ENCODE data around the gene SLIT1.

SLIT1 gene

DNA sequence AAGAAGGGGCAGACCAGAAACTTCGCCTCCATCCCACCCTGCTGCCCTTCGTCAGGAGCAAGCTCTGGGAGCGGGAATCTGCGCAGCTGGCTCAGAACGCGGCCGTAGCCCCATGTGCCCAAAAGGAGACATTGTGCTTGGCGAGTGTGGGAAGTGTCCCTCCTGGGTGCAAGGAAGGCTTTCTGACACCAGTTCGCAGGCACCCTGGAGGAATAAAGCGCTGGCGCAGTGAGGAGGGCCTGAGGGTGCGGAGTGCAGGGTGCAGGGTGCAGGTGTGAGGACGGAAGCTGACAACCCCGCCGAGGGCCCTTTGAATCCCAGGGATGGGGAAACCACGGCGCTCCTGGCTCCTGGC is 811 bp downstream of the SLIT1 start:
- no peaks in the 10 kb centered on the region for H3K36me3 Mint-ChIP-seq
- no peaks in the 10 kb centered on the region for H3K9me3 Mint-ChIP-seq
- peaks cover 39% of the 10 kb centered on the region for H3K27me3 Mint-ChIP-seq
- H3K4me1 Mint-ChIP-seq: peaks cover 9% of the 10 kb centered on the region
- H3K4me3 Mint-ChIP-seq: peak overlapping the region; percentile 16
- H3K27ac Mint-ChIP-seq: no peak overlapping the region

DNA sequence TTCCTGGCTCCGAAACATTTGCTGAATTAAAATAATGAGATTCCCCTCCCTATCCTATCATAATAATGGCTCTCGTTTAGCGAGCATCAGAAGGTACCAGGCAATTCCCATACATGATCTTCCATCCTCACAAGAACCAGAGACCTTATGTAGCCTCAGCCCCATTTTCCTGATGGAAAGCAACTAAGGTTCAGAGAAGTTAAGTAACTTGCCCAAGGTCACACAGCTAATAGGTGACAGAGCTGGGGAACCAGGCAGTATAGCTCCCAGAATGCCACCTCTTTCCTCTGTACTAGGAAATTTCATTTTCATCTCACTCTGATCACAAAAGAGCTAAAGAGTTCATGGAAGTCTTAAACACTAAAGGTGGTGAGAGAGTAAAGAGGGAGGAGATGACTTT is 2.4 kb downstream of the SLIT1 start:
- peaks cover 9% of the 10 kb centered on the region for H3K4me1 Mint-ChIP-seq
- H3K4me3 Mint-ChIP-seq: no peak overlapping the region
- H3K27ac Mint-ChIP-seq: no peak overlapping the region
- H3K27me3 Mint-ChIP-seq: peaks cover 44% of the 10 kb centered on the region
- no peaks in the 10 kb centered on the region for H3K9me3 Mint-ChIP-seq
- H3K36me3 Mint-ChIP-seq: no peaks in the 10 kb centered on the region

DNA sequence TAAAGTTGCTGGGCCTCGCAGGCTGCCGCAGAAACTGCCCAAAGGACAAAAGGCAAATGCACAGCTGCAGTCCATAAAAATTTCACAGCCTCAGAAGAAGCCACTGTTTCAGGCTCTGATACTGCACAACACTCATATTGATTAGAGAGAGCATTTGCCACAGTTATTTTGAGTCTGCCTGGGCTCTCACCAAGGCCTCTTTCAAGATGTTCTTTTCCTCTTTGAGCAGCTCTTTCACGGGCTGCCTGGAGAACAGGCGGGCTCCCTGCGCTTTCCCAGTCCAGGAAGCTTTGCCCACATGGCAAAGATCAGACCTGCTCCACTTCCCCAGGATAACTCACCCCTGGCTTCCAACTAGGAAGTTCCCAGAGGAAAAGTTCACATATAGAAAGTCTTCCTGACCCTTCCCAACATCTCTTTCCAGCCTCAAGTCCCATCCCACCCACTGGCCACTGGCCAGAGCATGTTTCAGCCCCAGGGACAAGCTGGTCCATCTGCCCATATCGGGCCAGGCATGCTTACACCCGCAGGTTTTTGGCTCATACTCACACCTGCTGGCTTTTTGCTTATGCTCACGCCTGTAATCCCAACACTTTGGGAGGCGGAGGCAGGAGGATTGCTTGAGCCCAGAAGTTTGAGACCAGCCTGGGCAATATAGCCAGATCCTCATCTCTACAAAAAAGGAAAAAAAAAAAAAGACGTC is 3.3 kb downstream of the SLIT1 start:
- no peak overlapping the region for H3K27ac Mint-ChIP-seq
- H3K9me3 Mint-ChIP-seq: no peaks in the 10 kb centered on the region
- peaks cover 9% of the 10 kb centered on the region for H3K4me1 Mint-ChIP-seq
- no peak overlapping the region for H3K4me3 Mint-ChIP-seq
- peaks cover 41% of the 10 kb centered on the region for H3K27me3 Mint-ChIP-seq
- H3K36me3 Mint-ChIP-seq: no peaks in the 10 kb centered on the region

DNA sequence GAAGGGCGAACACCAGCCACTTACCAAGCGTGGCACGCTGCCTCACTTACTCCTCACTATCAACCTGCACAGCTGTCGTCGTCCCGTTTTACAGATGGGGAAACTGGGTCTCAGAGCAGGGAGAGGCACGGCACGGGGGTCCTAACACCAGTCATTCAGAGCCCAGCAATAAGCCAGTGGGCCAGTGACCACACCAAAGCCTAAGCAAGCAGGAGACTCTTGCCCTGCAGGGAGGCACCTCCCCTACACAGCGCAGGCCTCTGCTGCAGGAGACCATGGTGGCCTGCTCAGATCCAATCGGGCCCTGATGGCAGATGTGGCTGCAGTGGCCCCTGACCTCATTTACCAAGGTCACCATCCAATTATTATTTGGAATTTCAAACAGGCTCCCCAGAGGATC is 4.8 kb downstream of the SLIT1 start:
- peaks cover 9% of the 10 kb centered on the region for H3K4me1 Mint-ChIP-seq
- H3K27ac Mint-ChIP-seq: no peak overlapping the region
- H3K27me3 Mint-ChIP-seq: peaks cover 34% of the 10 kb centered on the region
- no peaks in the 10 kb centered on the region for H3K36me3 Mint-ChIP-seq
- no peaks in the 10 kb centered on the region for H3K9me3 Mint-ChIP-seq
- no peak overlapping the region for H3K4me3 Mint-ChIP-seq

DNA sequence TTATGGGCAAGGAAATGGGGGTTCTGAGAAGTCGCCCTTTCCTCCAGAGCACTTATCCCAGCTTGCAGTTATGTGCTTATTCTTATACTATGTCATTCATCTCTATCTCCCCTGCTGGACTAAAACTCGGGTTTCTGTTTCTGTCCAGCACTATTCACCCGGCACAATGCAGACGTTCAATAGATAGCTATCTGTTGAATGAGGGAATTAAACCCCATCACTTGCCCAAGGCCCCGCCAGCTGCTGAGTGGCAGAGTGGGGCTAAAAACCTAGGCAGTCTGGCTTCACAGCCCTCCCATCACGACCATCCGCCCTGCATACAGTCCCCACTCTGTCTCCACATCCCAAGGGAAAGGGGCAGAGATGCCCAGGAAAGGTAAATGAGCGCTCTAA is 5.4 kb downstream of the SLIT1 start:
- Mint-ChIP-seq H3K27ac (no peak overlapping the region), H3K27me3 (peaks cover 34% of the 10 kb centered on the region), H3K4me1 (peaks cover 9% of the 10 kb centered on the region), H3K4me3 (no peak overlapping the region), H3K36me3 (no peaks in the 10 kb centered on the region), H3K9me3 (no peaks in the 10 kb centered on the region)

DNA sequence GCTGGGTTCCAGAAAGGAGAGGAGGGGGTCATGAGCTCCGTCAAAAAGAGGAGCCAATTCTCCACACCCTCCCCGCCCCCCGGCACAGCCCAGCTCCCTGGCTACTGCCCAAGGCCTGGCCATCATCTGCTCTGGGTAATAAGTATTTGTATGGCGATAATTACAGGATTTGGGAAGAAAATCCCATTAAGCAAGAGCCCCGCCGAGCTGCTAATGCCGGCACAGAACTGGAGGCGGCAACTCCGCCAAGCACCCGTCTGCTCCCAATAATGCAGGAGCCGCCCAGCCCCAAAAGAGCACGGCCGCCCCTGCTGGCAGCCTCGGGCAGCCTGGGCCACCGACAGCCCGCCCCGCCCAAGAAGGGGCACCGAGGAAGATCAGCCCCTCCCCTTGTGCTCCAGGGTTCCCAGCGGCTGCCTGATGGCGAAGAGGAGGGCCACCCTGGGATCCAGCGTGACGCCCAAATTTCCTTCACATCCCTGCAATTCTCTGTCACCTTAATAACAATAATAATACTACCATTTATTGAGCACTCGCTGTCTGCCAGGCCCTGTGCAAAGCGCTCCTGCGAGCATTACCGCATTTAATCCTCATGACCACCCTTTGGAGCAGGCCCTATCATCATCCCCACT is 5.9 kb downstream of the SLIT1 start:
- Mint-ChIP-seq H3K4me3 (no peak overlapping the region), H3K36me3 (no peaks in the 10 kb centered on the region), H3K4me1 (peaks cover 6% of the 10 kb centered on the region), H3K27me3 (peaks cover 32% of the 10 kb centered on the region), H3K27ac (no peak overlapping the region), H3K9me3 (no peaks in the 10 kb centered on the region)

DNA sequence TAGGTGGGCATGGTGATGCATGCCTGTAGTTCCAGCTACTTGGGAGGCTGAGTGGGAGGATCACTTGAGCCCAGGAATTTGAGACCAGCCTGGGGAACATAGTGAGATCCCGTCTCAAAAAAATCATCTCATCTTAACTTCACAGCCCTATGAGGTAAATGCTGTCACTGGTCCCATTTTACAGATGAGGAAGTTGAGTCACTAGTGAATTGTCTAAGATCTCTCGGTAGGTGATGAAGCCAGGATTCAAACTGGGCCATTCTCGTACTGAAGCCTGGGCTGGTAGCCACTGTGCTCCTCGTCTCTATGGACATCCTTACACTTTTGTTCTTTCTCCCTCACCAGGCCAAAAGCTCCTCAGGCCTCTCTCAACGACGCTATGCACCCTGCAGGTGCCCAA is 6.4 kb downstream of the SLIT1 start:
- Mint-ChIP-seq H3K27me3 (peaks cover 26% of the 10 kb centered on the region), H3K4me3 (no peak overlapping the region), H3K9me3 (no peaks in the 10 kb centered on the region), H3K27ac (no peak overlapping the region), H3K4me1 (peaks cover under 1% of the 10 kb centered on the region), H3K36me3 (no peaks in the 10 kb centered on the region)

DNA sequence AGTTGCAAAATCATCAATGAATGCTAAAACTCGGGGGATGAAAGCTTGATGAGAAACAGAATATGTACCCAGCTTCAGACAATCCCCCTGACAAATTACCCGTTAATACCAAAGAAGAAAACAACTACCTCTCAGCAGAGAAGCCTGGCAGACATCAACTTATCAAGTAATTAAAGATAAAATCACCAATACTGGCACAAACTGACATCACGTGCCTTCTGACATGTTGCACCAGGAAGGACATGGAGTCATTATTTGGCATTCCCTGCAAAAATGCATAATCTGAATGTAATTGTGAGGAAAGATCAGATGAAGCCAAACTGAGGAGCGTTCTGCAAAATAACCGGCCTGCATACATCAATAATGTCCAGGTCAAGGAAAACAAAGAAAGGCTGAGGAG is 7.7 kb downstream of the SLIT1 start:
- no peaks in the 10 kb centered on the region for H3K4me1 Mint-ChIP-seq
- H3K36me3 Mint-ChIP-seq: no peaks in the 10 kb centered on the region
- H3K27me3 Mint-ChIP-seq: peaks cover 18% of the 10 kb centered on the region
- H3K27ac Mint-ChIP-seq: no peak overlapping the region
- H3K9me3 Mint-ChIP-seq: no peaks in the 10 kb centered on the region
- H3K4me3 Mint-ChIP-seq: no peak overlapping the region

DNA sequence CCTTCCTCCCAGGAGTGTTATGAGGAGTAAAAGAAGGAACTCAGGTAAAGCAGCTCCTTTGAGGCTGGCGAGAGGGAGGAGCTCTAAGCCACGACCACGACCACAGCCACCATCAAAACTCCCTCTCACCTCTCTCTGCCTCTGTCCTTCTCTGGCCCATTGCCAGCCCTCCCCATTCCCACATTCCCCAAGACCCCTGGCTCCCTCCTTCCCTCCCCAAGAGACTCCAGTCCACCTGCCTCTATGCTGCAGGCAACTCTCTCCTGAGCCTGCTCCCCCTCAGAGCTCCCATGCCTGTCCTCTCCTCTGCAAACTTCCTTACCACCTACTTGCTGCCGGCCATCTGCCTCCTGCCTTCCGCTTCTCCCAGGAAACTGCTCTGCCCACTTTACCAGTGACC is 9.5 kb downstream of the SLIT1 start:
- peaks cover 15% of the 10 kb centered on the region for H3K27me3 Mint-ChIP-seq
- no peak overlapping the region for H3K4me3 Mint-ChIP-seq
- no peaks in the 10 kb centered on the region for H3K9me3 Mint-ChIP-seq
- H3K4me1 Mint-ChIP-seq: no peaks in the 10 kb centered on the region
- no peaks in the 10 kb centered on the region for H3K36me3 Mint-ChIP-seq
- H3K27ac Mint-ChIP-seq: no peak overlapping the region

DNA sequence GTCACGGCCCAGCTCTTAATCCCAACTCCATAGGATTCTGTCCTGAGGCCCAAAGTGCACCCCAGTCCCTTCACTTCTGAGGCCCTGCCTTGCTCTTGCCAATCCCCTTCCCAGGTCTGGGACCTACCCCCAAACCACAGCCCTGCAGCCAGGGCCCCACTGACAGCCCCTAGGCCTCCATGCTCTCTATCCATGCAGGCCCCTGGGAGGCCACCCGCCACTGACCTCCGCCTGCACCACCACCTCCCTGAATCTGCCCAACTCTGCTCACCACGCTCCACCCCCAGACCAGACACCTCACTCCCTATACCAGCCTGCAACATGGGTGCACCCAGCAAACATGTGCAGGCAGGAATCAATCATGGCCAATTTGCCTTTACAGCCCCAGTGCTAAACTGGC is 10.2 kb downstream of the SLIT1 start:
- no peaks in the 10 kb centered on the region for H3K4me1 Mint-ChIP-seq
- H3K9me3 Mint-ChIP-seq: no peaks in the 10 kb centered on the region
- H3K27ac Mint-ChIP-seq: no peak overlapping the region
- H3K27me3 Mint-ChIP-seq: peaks cover 15% of the 10 kb centered on the region
- H3K36me3 Mint-ChIP-seq: no peaks in the 10 kb centered on the region
- no peak overlapping the region for H3K4me3 Mint-ChIP-seq

DNA sequence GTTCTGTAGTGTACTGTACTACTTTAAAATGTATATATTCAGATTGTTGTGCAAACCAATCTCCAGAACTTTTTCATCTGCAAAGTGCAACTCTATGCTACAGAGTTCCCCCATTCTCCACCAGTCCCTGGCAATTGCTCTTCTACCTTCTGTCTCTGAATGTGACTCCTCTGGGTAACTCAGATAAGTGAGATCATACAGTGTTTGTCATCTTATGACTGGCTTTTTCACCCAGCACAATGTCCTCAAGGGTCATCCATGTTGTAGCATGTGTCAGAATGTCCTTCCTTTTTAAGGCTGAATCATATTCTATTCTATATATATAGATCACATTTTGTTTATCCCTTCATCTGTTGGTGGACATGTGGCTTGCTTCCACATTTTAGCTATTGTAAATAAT is 10.8 kb downstream of the SLIT1 start:
- Mint-ChIP-seq H3K4me3 (no peak overlapping the region), H3K9me3 (no peaks in the 10 kb centered on the region), H3K36me3 (no peaks in the 10 kb centered on the region), H3K27ac (no peak overlapping the region), H3K27me3 (peaks cover 10% of the 10 kb centered on the region), H3K4me1 (no peaks in the 10 kb centered on the region)

DNA sequence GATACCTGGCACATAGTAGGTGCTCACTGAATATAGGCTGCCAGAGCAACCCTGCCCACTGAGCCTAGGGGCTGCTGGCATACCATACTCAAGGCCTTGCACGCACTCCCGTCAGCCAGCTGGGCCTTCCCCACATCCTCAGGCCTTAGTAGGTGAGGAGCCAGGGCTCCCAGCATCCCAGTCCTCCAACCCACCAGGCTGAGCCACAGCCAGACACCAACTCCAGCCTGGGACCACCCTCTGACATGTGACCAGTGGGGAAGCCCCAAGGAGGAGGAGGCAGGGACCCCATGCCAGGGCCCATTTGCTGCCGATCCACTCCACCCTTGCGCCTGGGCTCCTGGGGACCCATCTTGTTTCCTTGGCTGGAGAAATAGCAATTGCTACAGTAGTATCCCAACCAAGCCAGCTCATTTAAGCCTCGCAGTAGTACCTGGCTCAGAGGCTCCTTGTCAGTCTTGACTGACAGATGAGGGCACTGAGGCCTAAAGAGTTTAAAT is 11.4 kb downstream of the SLIT1 start:
- Mint-ChIP-seq H3K27ac (no peak overlapping the region), H3K36me3 (no peaks in the 10 kb centered on the region), H3K9me3 (no peaks in the 10 kb centered on the region), H3K4me3 (no peak overlapping the region), H3K4me1 (no peaks in the 10 kb centered on the region), H3K27me3 (peaks cover 9% of the 10 kb centered on the region)

DNA sequence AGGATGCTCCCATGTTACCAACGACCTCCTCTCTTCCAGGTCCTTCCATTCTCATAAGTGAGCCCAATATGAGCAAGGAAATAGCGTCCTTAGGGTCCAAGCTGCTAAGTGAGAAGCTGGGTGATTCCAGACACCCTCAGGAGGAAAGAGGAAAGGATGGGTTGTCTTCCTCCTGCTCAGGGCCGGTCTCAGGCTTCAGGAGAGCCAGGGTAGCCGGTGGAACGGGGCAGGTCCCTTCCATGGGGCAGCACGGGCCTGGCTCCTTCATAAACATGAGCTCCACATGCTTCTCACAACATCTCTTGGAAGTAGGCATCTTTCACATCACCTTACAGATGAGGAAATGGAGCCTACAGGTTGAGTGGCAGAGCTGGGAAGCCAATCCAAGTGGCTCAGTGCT is 12.7 kb downstream of the SLIT1 start:
- Mint-ChIP-seq H3K27ac (no peak overlapping the region), H3K27me3 (peaks cover 7% of the 10 kb centered on the region), H3K9me3 (no peaks in the 10 kb centered on the region), H3K4me3 (no peak overlapping the region), H3K4me1 (no peaks in the 10 kb centered on the region), H3K36me3 (no peaks in the 10 kb centered on the region)

DNA sequence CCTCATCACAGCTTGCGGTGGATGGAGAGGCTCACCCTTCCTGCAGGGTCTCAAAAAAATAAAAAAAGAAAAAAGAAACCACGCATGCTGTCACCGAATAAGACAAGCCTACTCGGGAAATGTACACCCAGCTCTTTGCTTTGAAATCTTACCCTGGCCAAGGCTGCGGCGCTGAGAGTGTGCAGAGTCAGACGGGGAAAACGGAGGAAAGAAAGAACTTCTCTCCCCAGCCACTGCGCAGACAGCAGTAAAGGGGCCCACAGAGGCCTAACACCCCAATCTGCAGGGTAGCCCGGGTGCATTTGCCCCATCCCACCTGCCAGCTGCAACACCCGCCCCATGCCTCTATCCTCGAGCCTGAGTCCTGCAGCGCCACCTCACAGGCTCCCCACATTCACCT is 14.8 kb downstream of the SLIT1 start:
- Mint-ChIP-seq H3K4me1 (no peaks in the 10 kb centered on the region), H3K9me3 (no peaks in the 10 kb centered on the region), H3K27ac (no peak overlapping the region), H3K4me3 (no peak overlapping the region), H3K36me3 (no peaks in the 10 kb centered on the region), H3K27me3 (peaks cover 7% of the 10 kb centered on the region)

DNA sequence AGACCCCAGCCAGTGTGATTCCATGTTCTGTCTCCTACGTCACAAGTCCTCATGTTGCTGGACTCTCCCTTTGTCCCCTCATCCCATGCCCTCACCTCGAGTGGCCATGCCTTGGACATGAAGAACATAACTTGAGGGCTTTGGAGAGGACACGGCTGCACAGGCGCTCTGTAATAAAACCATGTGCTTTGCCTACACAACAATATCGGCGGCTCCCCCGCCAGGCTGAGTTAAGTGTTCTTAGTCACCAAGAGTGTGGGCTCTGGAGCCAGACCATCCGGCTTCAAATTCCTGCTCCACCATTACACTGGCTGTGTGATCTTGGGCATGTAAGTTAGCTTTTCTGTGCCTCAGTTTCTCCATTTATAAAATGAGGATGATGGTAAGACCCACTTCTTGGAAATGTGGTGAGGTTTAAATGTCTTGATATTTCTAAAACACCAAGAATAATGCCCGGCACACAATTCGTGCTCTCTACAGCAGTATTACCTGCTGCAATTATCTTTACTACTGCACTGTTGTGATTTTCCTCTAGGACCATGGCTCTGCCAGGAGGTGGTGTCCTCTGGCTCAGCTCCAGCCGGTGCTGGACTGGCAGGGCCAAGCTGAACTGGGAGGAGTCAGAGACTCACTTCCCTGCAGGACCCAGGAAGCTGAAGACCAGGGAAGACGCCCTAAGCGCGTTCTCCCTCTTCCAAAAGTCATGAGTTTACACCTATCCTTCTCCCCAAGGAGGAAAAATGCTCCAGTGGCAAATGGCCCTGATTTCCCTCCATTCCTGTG is 15.7 kb downstream of the SLIT1 start:
- Mint-ChIP-seq H3K4me3 (no peak overlapping the region), H3K36me3 (no peaks in the 10 kb centered on the region), H3K27me3 (peaks cover 7% of the 10 kb centered on the region), H3K27ac (no peak overlapping the region), H3K4me1 (no peaks in the 10 kb centered on the region), H3K9me3 (no peaks in the 10 kb centered on the region)

DNA sequence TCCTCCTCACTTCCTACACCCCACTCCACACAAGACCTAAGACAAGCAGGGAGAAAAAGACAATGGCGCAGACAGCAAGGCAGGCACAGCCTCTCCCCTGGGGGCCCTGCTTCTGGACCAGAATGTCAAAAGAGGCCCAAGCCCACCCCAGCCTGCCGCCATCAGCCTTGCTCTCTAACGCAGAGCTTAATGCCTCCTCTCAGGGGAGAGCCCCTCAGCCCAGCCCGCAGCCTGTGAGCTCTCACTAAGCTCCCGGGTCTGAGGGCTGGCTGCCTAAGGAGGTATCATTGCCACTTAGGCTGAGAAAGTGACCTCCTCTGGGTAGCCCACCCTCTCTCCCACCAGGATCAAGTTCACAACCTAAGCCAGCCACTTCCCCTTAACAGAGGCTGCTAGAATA is 16.7 kb downstream of the SLIT1 start:
- H3K27ac Mint-ChIP-seq: no peak overlapping the region
- H3K4me1 Mint-ChIP-seq: no peaks in the 10 kb centered on the region
- H3K36me3 Mint-ChIP-seq: no peaks in the 10 kb centered on the region
- H3K9me3 Mint-ChIP-seq: no peaks in the 10 kb centered on the region
- no peak overlapping the region for H3K4me3 Mint-ChIP-seq
- H3K27me3 Mint-ChIP-seq: peaks cover 7% of the 10 kb centered on the region

Data from activated naive CD4-positive, alpha-beta T cell treated with anti-CD3 and anti-CD28 coated beads, Interleukin-2, amount 50 U/mL, for 24 hours (primary cell).